Smooth muscle cell of the brain vasculature (primary cell): Measurements from ENCODE around the gene MACO1.
"Not testable (repeated sequence)": the region's sequence is repeated elsewhere in the genome, so short reads cannot be mapped to it uniquely, and the experiment has no call there.

Experiments
- DNase-seq: peaks from one replicate; pipeline ENCODE4 v3.0.0-alpha.2; 2012; ENCODE audit warnings: low read depth, low spot score

Gene MACO1

GRCh38 chr1:25430073-25430966, at the start of gene MACO1:
MACO1 (plus strand) TSS chr1:25430897; CDS start chr1:25431099, 202 bp downstream.
- DNase-seq = peak; percentile 92

- DNase-seq = not testable (repeated sequence)
Measured at GRCh38 chr1:25382543-25382942, 48.2 kb upstream of the MACO1 start.

- DNase-seq = not testable (repeated sequence)
Measured at GRCh38 chr1:25383090-25383489, 47.6 kb upstream of the MACO1 start.

- not testable (repeated sequence) for DNase-seq
Measured at GRCh38 chr1:25383875-25384274, 46.8 kb upstream of the MACO1 start.

GRCh38 chr1:25387096-25387495, 43.6 kb upstream of the MACO1 start:
- DNase-seq = not testable (repeated sequence)

- not testable (repeated sequence) for DNase-seq
Measured at GRCh38 chr1:25388691-25389090, 42.0 kb upstream of the MACO1 start.

GRCh38 chr1:25389721-25390120, 41.0 kb upstream of the MACO1 start:
- not testable (repeated sequence) for DNase-seq

GRCh38 chr1:25392841-25393240, 37.9 kb upstream of the MACO1 start:
- no peak for DNase-seq

GRCh38 chr1:25397549-25397948, 33.1 kb upstream of the MACO1 start:
- not testable (repeated sequence) for DNase-seq

GRCh38 chr1:25398079-25398478, 32.6 kb upstream of the MACO1 start:
- DNase-seq = not testable (repeated sequence)

- not testable (repeated sequence) for DNase-seq
Measured at GRCh38 chr1:25402947-25403803, 27.5 kb upstream of the MACO1 start.

- DNase-seq = not testable (repeated sequence)
Measured at GRCh38 chr1:25405731-25406305, 24.9 kb upstream of the MACO1 start.

GRCh38 chr1:25409641-25410427, 20.9 kb upstream of the MACO1 start:
- DNase-seq = not testable (repeated sequence)

- not testable (repeated sequence) for DNase-seq
Measured at GRCh38 chr1:25412872-25413623, 17.6 kb upstream of the MACO1 start.

- not testable (repeated sequence) for DNase-seq
Measured at GRCh38 chr1:25414157-25414556, 16.5 kb upstream of the MACO1 start.

- not testable (repeated sequence) for DNase-seq
Measured at GRCh38 chr1:25414578-25414977, 16.1 kb upstream of the MACO1 start.

- not testable (repeated sequence) for DNase-seq
Measured at GRCh38 chr1:25417280-25417679, 13.4 kb upstream of the MACO1 start.

- not testable (repeated sequence) for DNase-seq
Measured at GRCh38 chr1:25419339-25419738, 11.4 kb upstream of the MACO1 start.

GRCh38 chr1:25420715-25421114, 10.0 kb upstream of the MACO1 start, which contains the start of gene RHCE:
RHCE (minus strand) TSS chr1:25420825; CDS start chr1:25420786, 39 bp downstream.
- not testable (repeated sequence) for DNase-seq

- not testable (repeated sequence) for DNase-seq
Measured at GRCh38 chr1:25423206-25423605, 7.5 kb upstream of the MACO1 start.
